Fibroblast of pulmonary artery (primary cell): ENCODE results near the gene FKBP15.

ENCODE experiments used
- DNase-seq: peaks from one replicate; pipeline ENCODE4 v3.0.0-alpha.2; 2010; ENCODE audit warnings: low read depth
- H3K4me3 ChIP-seq: replicated peaks from 2 replicates; pipeline ENCODE4 v1.5.1; 2011; ENCODE audit warnings: low read depth, mild to moderate bottlenecking, control low read depth, low read length, moderate library complexity
- TF ChIP-seq, protein P1 (sequence below): IDR thresholded peaks from 2 replicates; pipeline ENCODE4 v1.5.1; 2011; ENCODE audit warnings: mild to moderate bottlenecking, control low read depth, low read length, inconsistent platforms; ENCODE audit errors: missing control alignments

FKBP15 gene

GRCh38 chr9:113185271-113185670 lies 35.8 kb downstream of the FKBP15 start:
- TF ChIP-seq, protein P1, sequence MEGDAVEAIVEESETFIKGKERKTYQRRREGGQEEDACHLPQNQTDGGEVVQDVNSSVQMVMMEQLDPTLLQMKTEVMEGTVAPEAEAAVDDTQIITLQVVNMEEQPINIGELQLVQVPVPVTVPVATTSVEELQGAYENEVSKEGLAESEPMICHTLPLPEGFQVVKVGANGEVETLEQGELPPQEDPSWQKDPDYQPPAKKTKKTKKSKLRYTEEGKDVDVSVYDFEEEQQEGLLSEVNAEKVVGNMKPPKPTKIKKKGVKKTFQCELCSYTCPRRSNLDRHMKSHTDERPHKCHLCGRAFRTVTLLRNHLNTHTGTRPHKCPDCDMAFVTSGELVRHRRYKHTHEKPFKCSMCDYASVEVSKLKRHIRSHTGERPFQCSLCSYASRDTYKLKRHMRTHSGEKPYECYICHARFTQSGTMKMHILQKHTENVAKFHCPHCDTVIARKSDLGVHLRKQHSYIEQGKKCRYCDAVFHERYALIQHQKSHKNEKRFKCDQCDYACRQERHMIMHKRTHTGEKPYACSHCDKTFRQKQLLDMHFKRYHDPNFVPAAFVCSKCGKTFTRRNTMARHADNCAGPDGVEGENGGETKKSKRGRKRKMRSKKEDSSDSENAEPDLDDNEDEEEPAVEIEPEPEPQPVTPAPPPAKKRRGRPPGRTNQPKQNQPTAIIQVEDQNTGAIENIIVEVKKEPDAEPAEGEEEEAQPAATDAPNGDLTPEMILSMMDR, result no peak
- peak; percentile 13 for DNase-seq
- H3K4me3 ChIP-seq, result no peak overlapping the region

DNA sequence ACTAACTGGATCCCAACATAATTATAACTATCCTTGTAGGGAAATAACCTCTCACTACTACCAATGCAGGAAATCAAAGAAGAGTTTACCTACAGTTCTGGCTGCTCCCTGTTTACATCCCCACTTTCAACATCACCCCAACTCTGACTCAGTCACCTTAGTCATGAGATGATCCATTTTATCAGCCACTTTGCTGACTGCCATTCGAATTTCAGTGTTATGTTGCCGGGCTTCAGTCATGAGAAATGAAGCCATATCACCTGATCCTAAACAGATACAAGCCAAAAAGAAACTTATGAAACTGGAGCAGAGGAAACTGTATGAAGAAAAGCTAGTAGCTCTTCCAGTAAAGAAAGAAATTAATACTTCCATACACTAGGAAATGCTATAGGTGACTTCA lies 36.5 kb downstream of the FKBP15 start:
- no peak for DNase-seq
- H3K4me3 ChIP-seq, result no peak overlapping the region
- TF ChIP-seq, protein P1, result no peak

DNA sequence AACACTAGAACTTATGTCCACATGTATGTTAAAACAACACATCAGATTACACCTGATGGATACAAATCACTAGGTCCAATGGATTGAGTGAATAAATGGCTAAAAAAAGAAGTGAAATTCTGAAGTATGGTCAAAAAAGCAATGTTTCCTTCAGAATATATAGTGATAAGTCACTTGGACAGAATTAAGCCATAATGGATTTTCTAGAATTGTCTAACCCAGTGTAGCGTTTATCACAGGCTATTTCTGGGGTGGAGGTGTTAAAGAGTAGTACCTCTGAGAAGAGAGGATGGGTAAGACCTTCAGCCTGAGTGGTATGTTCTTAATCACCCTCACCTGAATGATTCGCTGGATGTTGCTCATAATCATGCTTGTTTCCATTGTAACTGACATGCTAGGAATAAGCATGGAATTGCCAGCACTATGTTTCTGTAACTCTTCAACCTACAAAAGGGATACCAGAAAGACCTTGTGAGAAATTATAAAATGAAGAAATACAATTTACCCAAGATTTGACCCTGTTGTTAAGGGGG lies 37.1 kb downstream of the FKBP15 start:
- no peak for DNase-seq
- H3K4me3 ChIP-seq, result no peak overlapping the region
- TF ChIP-seq, protein P1, result no peak

- H3K4me3 ChIP-seq, result no peak overlapping the region
- TF ChIP-seq, protein P1, result no peak
- no peak for DNase-seq
Measured at GRCh38 chr9:113181165-113181564, 39.9 kb downstream of the FKBP15 start.

GRCh38 chr9:113179839-113180238 lies 41.2 kb downstream of the FKBP15 start:
- TF ChIP-seq, protein P1, result no peak
- no peak overlapping the region for H3K4me3 ChIP-seq
- DNase-seq, result no peak

GRCh38 chr9:113178087-113178486 lies 43.0 kb downstream of the FKBP15 start:
- DNase-seq, result peak; percentile 56
- TF ChIP-seq, protein P1, result no peak

GRCh38 chr9:113177251-113177650 lies 43.8 kb downstream of the FKBP15 start:
- no peak for DNase-seq
- TF ChIP-seq, protein P1, result no peak

More at GRCh38 chr9:113178087-113178486, 43.0 kb downstream of the FKBP15 start:
- H3K4me3 ChIP-seq, result no peak overlapping the region

More at GRCh38 chr9:113177251-113177650, 43.8 kb downstream of the FKBP15 start:
- H3K4me3 ChIP-seq, result no peak overlapping the region
